GM10266 (cell line): ENCODE measurements around the gene GPX4.

Source experiments
- DNase-seq: peaks from one replicate; pipeline ENCODE4 v3.0.0; 2012; ENCODE audit errors: extremely low spot score
- CTCF ChIP-seq: IDR thresholded peaks from 2 replicates; pipeline ENCODE4 v1.5.1; 2012; ENCODE audit warnings: mild to moderate bottlenecking, low read depth; ENCODE audit not compliant: control insufficient read depth, insufficient read depth; ENCODE audit errors: missing control alignments

GPX4 gene

GRCh38 chr19:1088416-1089010 is 15.3 kb upstream of the GPX4 start:
- no peak for TF ChIP-seq CTCF

DNA sequence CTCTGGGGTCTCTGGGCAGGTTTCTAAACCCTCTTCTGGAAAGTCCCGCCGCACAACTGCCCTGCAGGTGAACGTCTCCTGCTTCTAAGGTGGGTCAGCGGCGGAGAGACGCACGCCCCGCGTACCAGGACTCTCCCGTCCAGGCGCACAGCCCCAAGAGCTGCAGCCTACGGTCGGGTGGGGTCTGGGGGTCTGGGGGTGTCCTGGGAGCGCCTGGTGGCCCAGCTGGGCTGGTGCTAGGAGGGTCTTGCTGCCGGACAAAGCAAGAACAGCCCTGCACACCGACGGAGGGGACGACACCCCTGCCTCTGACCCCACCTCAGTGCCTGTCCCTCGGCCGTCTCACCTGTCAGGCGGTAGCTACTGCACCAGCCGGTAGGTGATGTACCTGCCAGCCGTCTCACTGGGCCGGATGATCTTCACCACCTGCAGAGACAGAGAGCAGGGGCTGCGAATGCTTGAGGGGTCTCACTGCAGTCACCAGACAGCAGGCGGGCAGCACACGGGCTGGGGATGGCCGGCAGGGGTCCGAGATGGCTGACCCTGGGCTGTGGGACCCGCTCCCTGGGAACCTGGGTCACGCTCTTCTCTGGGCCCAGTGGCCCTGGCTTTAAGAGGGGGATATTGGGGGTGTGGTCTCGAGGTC is 14.5 kb upstream of the GPX4 start:
- TF ChIP-seq CTCF, result no peak
- no peak for DNase-seq

More at GRCh38 chr19:1088416-1089010, 15.3 kb upstream of the GPX4 start:
- no peak for DNase-seq

- DNase-seq, result no peak
- no peak for TF ChIP-seq CTCF
Measured at GRCh38 chr19:1089891-1090290, 13.9 kb upstream of the GPX4 start.

- TF ChIP-seq CTCF, result no peak
- DNase-seq, result no peak
Measured at GRCh38 chr19:1090731-1091543, 12.9 kb upstream of the GPX4 start.

- TF ChIP-seq CTCF, result no peak
- DNase-seq, result no peak
Measured at GRCh38 chr19:1091544-1092175, 12.1 kb upstream of the GPX4 start.

DNA sequence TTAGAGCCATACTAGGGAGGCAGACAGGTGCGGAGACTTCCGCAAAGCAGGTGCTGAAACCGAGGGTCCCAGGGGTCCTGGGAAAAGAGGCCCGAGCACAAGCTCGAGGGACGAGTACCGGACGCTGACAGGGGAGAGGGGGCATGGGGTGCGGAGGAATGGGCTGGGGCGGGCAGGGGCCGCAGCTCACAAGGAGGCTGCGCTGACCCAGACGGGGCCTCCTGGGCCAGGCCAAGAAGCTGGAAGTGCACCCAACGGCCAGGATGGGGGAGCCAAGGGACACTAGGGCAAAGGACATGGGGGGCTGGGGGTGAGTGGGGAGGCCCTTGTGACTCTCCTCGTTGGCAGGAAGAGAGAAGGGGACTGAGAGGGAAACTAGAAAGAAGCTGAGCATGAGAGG is 10.5 kb upstream of the GPX4 start:
- no peak for TF ChIP-seq CTCF
- DNase-seq, result no peak
